Glutamatergic neuron (in vitro differentiated cells): ENCODE measurements around the gene TPMT. TPM values are rescaled to one million over a fixed set of nuclear protein-coding genes. Genes with fewer than 3 reads are reported as not detected.

Source experiments
- DNase-seq: peaks from one replicate; pipeline ENCODE4 v3.0.0; 2022
- H3K27ac Mint-ChIP-seq: one replicate; pipeline ENCODE4 v1.8.0; 2020; ENCODE audit warnings: mild to moderate bottlenecking, mixed read lengths, inconsistent platforms; ENCODE audit not compliant: unreplicated experiment
- H3K27me3 Mint-ChIP-seq: one replicate; pipeline ENCODE4 v1.8.0; 2020; ENCODE audit warnings: mild to moderate bottlenecking, moderate library complexity, mixed read lengths, inconsistent platforms; ENCODE audit not compliant: unreplicated experiment
- H3K36me3 Mint-ChIP-seq: one replicate; pipeline ENCODE4 v1.8.0; 2020; ENCODE audit warnings: mild to moderate bottlenecking, mixed read lengths, inconsistent platforms; ENCODE audit not compliant: unreplicated experiment
- H3K4me1 Mint-ChIP-seq: one replicate; pipeline ENCODE4 v1.8.0; 2020; ENCODE audit warnings: mild to moderate bottlenecking, low read depth, mixed read lengths, inconsistent platforms; ENCODE audit not compliant: unreplicated experiment
- H3K4me3 Mint-ChIP-seq: one replicate; pipeline ENCODE4 v1.8.0; 2020; ENCODE audit warnings: mild to moderate bottlenecking, mixed read lengths, inconsistent platforms; ENCODE audit not compliant: unreplicated experiment
- H3K9me3 Mint-ChIP-seq: one replicate; pipeline ENCODE4 v1.8.0; 2020; ENCODE audit warnings: mild to moderate bottlenecking, moderate library complexity, mixed read lengths, inconsistent platforms; ENCODE audit not compliant: unreplicated experiment
- total RNA-seq: library from RNA; stranded (reverse); fragmentation: NEBNext Ultra II Directional; extraction: Animal tissue kit (Norgen Biotek cat#: 25700); gene quantifications from one replicate; pipeline ENCODE4 v1.2.1, GENCODE V29; 2021; ENCODE audit not compliant: unreplicated experiment
- TF ChIP-seq, protein P1 (sequence below): fragments of 200-600 bp; sonication (generic); IDR thresholded peaks from one replicate; pipeline ENCODE4 v1.5.0; 2021; ENCODE audit not compliant: partially characterized antibody, unreplicated experiment

TPMT gene
- total RNA-seq, 1 donor from 2014 or later: 3.4 TPM

DNA sequence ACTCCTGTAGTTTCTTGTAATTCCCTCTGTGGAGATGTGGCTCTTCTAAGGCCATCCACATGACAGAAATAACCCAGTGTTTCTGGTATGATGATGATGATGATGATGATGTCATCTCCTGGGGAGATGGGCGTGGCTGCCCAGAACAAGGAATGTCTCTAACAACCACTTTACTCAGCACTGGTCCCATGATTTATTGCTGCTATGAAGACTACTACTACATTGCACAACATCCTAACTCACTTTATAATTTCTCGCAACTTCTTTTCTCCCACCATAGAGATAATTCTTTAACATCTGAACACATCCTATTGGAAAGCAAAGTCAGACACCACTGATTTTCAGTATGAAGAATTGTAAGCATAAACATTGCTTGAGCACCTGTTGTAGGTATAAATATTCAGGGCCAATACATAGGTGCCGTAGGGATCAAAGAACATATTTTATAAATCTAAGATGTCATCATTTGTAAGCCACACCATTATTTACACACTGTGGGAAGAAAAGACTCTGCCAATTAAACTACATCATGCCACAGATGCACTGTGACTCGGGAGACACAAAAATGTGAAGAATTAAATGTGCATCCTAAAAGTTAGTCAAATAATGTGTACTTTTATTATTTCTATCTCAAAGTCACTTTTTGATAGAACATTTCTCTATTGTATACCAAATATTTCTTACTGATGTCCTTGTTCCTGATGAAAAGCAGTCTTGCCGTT lies 6.4 kb downstream of the TPMT start:
- Mint-ChIP-seq H3K27ac (no peak overlapping the region), H3K9me3 (no peaks in the 10 kb centered on the region), H3K4me1 (peaks cover 3% of the 10 kb centered on the region), H3K4me3 (no peak overlapping the region), H3K36me3 (no peaks in the 10 kb centered on the region), H3K27me3 (no peaks in the 10 kb centered on the region)
- no peak for DNase-seq
- TF ChIP-seq, protein P1, sequence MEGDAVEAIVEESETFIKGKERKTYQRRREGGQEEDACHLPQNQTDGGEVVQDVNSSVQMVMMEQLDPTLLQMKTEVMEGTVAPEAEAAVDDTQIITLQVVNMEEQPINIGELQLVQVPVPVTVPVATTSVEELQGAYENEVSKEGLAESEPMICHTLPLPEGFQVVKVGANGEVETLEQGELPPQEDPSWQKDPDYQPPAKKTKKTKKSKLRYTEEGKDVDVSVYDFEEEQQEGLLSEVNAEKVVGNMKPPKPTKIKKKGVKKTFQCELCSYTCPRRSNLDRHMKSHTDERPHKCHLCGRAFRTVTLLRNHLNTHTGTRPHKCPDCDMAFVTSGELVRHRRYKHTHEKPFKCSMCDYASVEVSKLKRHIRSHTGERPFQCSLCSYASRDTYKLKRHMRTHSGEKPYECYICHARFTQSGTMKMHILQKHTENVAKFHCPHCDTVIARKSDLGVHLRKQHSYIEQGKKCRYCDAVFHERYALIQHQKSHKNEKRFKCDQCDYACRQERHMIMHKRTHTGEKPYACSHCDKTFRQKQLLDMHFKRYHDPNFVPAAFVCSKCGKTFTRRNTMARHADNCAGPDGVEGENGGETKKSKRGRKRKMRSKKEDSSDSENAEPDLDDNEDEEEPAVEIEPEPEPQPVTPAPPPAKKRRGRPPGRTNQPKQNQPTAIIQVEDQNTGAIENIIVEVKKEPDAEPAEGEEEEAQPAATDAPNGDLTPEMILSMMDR: no peak

- no peak overlapping the region for H3K4me3 Mint-ChIP-seq
- no peaks in the 10 kb centered on the region for H3K36me3 Mint-ChIP-seq
- H3K4me1 Mint-ChIP-seq: peaks cover 2% of the 10 kb centered on the region
- no peaks in the 10 kb centered on the region for H3K27me3 Mint-ChIP-seq
- H3K27ac Mint-ChIP-seq: no peak overlapping the region
- no peaks in the 10 kb centered on the region for H3K9me3 Mint-ChIP-seq
- no peak for DNase-seq
- TF ChIP-seq, protein P1: no peak
Observed at GRCh38 chr6:18147616-18148015, 7.3 kb downstream of the TPMT start.

GRCh38 chr6:18147160-18147559 lies 7.7 kb downstream of the TPMT start:
- Mint-ChIP-seq H3K36me3 (no peaks in the 10 kb centered on the region), H3K27me3 (no peaks in the 10 kb centered on the region), H3K4me1 (no peaks in the 10 kb centered on the region), H3K27ac (no peak overlapping the region), H3K9me3 (no peaks in the 10 kb centered on the region), H3K4me3 (no peak overlapping the region)
- TF ChIP-seq, protein P1: no peak
- no peak for DNase-seq

DNA sequence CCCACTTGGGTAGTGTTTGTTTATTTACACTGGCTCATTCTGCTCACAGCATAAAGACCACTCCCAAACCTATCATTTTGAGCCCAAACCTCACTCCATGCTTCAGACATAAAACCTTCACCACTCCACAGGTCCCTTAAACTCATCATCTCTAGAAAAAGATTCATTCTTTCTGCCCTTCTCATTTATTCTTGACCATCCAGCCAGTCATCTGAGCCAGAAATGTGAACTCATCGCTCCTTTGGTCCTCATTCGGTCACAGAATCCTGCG lies 12.4 kb downstream of the TPMT start:
- Mint-ChIP-seq H3K4me1 (no peaks in the 10 kb centered on the region), H3K27ac (no peak overlapping the region), H3K27me3 (no peaks in the 10 kb centered on the region), H3K4me3 (no peak overlapping the region), H3K36me3 (no peaks in the 10 kb centered on the region), H3K9me3 (no peaks in the 10 kb centered on the region)
- DNase-seq: no peak
- TF ChIP-seq, protein P1: no peak

- H3K27ac Mint-ChIP-seq: no peak overlapping the region
- H3K9me3 Mint-ChIP-seq: no peaks in the 10 kb centered on the region
- TF ChIP-seq, protein P1: no peak
- no peaks in the 10 kb centered on the region for H3K36me3 Mint-ChIP-seq
- H3K4me1 Mint-ChIP-seq: no peaks in the 10 kb centered on the region
- H3K27me3 Mint-ChIP-seq: no peaks in the 10 kb centered on the region
- no peak for DNase-seq
- H3K4me3 Mint-ChIP-seq: no peak overlapping the region
Observed at GRCh38 chr6:18141805-18142590, 12.9 kb downstream of the TPMT start.
